ENCODE measurements around the gene CRYGN.

The CRYGN gene

DNA sequence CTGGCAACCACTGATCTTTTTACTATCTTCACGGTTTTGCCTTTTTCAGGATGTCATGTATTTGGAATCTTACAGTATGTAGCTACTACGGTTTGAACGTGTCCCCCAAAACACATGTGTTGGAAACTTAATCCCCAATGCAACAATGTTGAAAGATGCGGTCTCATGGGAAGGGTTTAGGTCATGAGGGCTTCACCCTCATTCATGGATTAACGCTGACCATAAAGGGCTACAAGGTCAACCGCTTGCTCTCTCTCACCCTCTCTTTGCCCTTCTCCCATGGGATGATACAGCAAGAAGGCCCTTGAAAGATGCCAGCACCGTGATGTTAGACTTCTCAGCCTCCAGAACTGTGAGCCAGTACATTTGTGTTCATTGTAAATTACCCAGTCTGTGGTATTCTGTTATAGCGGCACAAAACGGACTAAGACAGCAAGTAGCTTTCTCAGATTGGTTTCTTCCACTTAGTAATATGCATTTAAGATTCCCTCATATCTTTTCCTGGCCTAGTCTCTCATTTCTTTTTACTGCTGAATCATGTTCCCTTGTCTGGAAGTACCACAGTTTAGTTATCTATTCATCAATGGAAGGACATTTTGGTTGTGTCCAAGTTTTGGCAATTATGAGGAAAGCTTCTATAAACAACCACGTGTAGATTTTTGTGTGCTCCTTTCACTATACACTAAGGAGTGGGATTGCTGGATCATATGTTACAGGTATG lies 3.0 kb upstream of the CRYGN start:
- peaks cover 66% of the 10 kb centered on the region for H3K4me1 Mint-ChIP-seq
- no peak for DNase-seq
- H3K4me3 Mint-ChIP-seq = peak overlapping the region; percentile 6
- H3K36me3 Mint-ChIP-seq (ENCODE audit: low read depth) = no peaks in the 10 kb centered on the region
- H3K27ac Mint-ChIP-seq = peak overlapping the region; percentile 32
- TF ChIP-seq, protein P1, sequence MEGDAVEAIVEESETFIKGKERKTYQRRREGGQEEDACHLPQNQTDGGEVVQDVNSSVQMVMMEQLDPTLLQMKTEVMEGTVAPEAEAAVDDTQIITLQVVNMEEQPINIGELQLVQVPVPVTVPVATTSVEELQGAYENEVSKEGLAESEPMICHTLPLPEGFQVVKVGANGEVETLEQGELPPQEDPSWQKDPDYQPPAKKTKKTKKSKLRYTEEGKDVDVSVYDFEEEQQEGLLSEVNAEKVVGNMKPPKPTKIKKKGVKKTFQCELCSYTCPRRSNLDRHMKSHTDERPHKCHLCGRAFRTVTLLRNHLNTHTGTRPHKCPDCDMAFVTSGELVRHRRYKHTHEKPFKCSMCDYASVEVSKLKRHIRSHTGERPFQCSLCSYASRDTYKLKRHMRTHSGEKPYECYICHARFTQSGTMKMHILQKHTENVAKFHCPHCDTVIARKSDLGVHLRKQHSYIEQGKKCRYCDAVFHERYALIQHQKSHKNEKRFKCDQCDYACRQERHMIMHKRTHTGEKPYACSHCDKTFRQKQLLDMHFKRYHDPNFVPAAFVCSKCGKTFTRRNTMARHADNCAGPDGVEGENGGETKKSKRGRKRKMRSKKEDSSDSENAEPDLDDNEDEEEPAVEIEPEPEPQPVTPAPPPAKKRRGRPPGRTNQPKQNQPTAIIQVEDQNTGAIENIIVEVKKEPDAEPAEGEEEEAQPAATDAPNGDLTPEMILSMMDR (IDR thresholded peaks at IDR 0.05) = no peak
- H3K9me3 Mint-ChIP-seq = peaks cover 7% of the 10 kb centered on the region
- H3K27me3 Mint-ChIP-seq (ENCODE audit: low read depth, poor library complexity) = peaks cover 22% of the 10 kb centered on the region

DNA sequence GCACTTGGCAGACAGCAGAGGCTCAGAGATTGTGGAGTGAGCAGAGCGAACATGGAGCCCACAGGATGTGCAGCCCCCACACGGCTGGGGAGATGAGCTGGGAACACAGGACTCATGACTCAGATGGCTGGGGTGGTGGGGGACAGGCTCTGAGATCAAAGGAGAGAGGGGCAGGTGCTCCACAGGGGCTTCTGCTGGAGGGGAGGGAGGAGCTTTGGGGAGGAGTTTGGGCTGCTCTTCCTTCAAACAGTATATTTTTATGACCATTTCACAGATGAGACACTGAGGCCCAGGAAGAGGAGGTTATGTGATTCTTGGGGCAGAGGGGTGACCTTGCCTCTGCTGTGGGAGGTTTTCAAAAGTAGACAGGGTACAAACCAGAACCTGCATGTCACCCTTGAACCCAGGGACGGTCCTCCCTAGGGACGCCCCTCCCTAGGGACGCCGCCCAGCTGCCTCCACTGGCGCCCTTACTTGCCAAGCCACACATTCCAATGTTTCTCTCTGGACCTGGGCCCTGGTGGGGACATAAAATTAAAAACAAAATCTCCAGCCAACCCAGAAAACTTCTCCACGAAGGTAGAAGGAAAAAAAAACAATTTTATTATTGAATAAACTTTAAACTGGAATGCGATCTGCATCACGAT lies 981 bp upstream of the CRYGN start:
- Mint-ChIP-seq H3K36me3 (ENCODE audit: low read depth) (no peaks in the 10 kb centered on the region), H3K9me3 (peaks cover 7% of the 10 kb centered on the region)
- DNase-seq = no peak

DNA sequence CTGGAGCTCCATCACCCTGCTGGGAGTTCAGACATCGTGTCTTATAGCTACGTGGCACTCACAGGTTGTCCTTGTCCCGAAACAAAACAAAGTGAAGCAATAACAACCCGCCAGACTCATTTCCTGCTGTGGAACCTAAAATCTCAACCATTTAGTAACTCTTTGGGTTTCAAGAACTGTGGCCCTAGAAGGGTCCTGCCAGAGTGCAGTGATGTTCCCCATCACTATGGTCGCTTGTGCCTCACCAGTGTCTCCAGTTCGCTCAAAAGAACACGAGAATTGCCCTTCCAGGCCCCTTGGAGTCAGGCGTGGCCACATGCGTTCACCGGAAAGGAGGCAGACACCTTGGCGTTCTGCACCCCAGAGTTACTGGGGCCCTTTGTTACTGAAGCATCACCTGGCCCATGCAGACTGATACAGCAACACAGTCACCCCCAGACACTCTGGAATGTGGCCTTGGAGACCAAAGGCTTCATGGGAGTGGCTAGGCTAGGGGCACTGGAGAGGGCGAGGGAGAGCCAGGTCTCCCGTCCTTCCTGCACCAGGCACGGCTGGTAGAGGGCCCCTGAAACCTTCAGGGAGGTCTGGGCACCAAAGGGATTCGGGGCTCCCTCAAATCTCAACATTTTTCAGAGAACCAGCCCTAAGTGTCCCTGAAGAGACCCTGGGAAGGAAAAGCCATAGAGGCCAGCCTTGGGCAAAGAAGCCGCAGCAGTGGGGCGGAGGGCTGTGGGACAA lies 908 bp downstream of the CRYGN start:
- peak overlapping the region; percentile 64 for H3K4me3 Mint-ChIP-seq
- H3K4me1 Mint-ChIP-seq = peaks cover 67% of the 10 kb centered on the region
- DNase-seq = no peak
- no peaks in the 10 kb centered on the region for H3K36me3 Mint-ChIP-seq (ENCODE audit: low read depth)
- H3K9me3 Mint-ChIP-seq = peaks cover 7% of the 10 kb centered on the region
- H3K27me3 Mint-ChIP-seq (ENCODE audit: low read depth, poor library complexity) = peaks cover 10% of the 10 kb centered on the region
- H3K27ac Mint-ChIP-seq = no peak overlapping the region
- TF ChIP-seq, protein P1 (IDR thresholded peaks at IDR 0.05) = no peak

More for the DNA sequence above, 981 bp upstream of the CRYGN start:
- Mint-ChIP-seq H3K4me1 (peaks cover 73% of the 10 kb centered on the region), H3K4me3 (peak overlapping the region; percentile 76), H3K27me3 (ENCODE audit: low read depth, poor library complexity) (peaks cover 13% of the 10 kb centered on the region), H3K27ac (no peak overlapping the region)
- TF ChIP-seq, protein P1 (IDR thresholded peaks at IDR 0.05) = no peak

DNA sequence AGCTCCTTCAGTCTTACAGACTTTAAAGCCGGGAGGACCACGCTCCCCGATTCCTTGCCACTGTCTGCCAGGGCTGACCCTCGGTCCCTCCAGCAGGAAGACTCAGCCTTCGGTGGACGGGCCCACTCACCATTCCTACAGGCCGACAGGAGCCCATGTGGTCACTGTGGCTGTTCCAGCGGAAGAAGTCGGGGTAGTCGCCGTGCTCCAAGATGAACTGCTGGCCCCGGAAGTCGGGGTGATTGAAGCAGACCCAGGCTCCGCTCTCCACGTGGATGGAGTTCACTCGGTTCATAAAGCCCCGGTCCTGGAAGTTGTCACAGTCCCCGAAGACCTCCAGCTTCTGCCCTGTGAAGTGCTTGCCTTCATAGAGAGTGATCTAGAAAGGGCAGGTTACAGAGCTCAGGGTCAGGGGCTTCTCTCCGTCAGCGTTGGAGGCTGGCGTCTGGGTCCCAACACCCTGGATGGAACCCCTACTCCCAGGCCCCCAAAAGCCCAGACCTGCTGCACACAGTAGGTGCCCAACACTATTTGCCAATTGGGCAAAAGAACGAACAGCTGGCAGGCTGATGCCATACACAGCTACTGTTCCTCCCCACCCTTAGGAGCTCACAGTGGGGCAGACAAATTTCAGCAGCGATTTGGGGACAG lies 1.9 kb downstream of the CRYGN start:
- Mint-ChIP-seq H3K4me3 (no peak overlapping the region), H3K9me3 (peaks cover 4% of the 10 kb centered on the region), H3K36me3 (ENCODE audit: low read depth) (no peaks in the 10 kb centered on the region), H3K27ac (no peak overlapping the region), H3K27me3 (ENCODE audit: low read depth, poor library complexity) (peaks cover 10% of the 10 kb centered on the region), H3K4me1 (peaks cover 63% of the 10 kb centered on the region)
- TF ChIP-seq, protein P1 (IDR thresholded peaks at IDR 0.05) = no peak
- no peak for DNase-seq

DNA sequence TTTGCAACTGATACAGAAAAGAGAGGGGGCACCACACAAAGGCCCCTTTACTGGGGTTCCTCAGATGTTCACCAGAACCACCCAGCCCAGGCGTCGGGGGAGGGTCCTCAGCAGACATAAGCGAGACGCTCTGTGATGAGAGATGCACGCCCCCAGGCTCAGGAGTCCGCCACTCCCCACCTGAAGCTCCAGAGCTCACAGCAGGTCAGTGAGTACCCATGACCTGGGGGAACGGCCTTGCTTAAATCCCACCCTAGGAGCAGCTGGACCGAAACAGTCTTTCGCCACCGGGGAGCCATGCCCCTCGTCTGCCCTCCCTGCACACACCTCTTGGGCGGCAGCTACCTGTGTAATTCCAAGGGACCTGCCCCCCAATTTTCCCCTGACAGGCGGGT lies 2.8 kb downstream of the CRYGN start:
- H3K4me3 Mint-ChIP-seq = no peak overlapping the region
- peaks cover 55% of the 10 kb centered on the region for H3K4me1 Mint-ChIP-seq
- H3K27ac Mint-ChIP-seq = no peak overlapping the region
- no peaks in the 10 kb centered on the region for H3K9me3 Mint-ChIP-seq
- no peaks in the 10 kb centered on the region for H3K36me3 Mint-ChIP-seq (ENCODE audit: low read depth)
- TF ChIP-seq, protein P1 (IDR thresholded peaks at IDR 0.05) = no peak
- DNase-seq = no peak
- H3K27me3 Mint-ChIP-seq (ENCODE audit: low read depth, poor library complexity) = peaks cover 10% of the 10 kb centered on the region
